Loucy (cell line): Measurements from ENCODE around the gene FMO1.

ENCODE experiments used
- EZH2phosphoT487 ChIP-seq: fragments of 200-600 bp; IDR thresholded peaks from 2 replicates; pipeline ENCODE4 v1.6.1; 2018; ENCODE audit warnings: antibody characterized with exemption, mild to moderate bottlenecking, moderate library complexity, borderline replicate concordance
- TF ChIP-seq, protein P1 (sequence below): fragments of 200-600 bp; sonication (generic); conservative IDR thresholded peaks from 2 replicates; pipeline ENCODE4 v1.5.1; 2014; ENCODE audit warnings: mild to moderate bottlenecking, antibody characterized with exemption, low read length

DNA sequence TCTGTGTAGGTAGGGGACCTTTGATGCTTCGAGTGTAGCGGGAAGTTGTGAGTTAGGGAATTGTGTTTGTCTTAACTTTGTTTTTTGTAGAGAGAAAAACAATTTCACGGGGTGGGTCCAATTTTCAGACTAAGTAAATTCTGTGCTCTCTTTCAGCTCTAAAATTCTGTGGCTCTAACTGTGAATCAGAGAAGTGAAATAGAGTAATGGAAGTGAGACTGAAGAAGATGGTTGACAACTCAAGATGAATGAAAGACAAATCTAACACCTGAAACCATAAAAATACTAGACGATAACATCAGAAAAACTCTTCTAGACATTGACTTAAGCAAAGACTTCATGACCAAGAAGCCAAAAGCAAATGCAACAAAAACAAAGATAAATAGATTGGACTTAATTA, 4.4 kb upstream of the FMO1 start:
- TF ChIP-seq, protein P1, sequence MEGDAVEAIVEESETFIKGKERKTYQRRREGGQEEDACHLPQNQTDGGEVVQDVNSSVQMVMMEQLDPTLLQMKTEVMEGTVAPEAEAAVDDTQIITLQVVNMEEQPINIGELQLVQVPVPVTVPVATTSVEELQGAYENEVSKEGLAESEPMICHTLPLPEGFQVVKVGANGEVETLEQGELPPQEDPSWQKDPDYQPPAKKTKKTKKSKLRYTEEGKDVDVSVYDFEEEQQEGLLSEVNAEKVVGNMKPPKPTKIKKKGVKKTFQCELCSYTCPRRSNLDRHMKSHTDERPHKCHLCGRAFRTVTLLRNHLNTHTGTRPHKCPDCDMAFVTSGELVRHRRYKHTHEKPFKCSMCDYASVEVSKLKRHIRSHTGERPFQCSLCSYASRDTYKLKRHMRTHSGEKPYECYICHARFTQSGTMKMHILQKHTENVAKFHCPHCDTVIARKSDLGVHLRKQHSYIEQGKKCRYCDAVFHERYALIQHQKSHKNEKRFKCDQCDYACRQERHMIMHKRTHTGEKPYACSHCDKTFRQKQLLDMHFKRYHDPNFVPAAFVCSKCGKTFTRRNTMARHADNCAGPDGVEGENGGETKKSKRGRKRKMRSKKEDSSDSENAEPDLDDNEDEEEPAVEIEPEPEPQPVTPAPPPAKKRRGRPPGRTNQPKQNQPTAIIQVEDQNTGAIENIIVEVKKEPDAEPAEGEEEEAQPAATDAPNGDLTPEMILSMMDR: no peak
- TF ChIP-seq EZH2phosphoT487: no peak
